ENCODE measurements around the gene KCNMB2. TPM values are rescaled to one million over a fixed set of nuclear protein-coding genes. Genes with fewer than 3 reads are reported as not detected.

The KCNMB2 gene
- total RNA-seq, 4 donors from 2014 or later: not detected

DNA sequence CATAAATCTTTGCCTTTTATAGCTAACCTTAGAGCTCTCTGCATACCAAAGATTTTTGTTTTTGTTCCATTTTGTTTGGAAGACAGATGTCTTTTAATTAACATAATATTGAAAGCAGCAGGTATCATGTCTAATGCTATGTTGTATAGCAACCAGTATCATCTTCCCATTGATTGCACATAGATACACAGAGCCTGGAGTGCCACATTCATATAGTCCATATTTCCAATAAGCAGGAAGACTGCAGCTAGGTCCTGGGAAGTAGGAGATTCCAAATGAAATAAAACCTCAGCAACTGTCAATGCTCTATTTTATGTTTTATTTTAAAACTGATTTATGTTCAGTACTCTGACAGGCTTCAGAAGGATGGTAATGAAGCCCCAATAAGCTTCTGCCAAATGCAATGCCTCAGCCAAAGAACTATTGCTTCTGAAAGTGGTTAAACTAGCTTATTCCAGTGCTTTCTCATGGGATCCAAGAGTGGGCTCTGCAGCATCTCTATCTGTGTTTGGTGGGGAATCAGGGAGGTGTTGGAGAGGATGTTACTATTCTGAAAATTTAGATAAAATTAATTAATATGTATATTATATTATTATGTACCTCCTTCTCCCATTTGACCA, 6.5 kb upstream of the KCNMB2 start:
- H3K36me3 ChIP-seq: no peaks in the 10 kb centered on the region
- H3K9me3 ChIP-seq: peaks cover 0 to 6% (median 0%) of the 10 kb centered on the region in 4 donors
- no peaks in the 10 kb centered on the region for H3K4me1 ChIP-seq
- no peak for TF ChIP-seq EP300 (IDR thresholded peaks at IDR 0.05)
- H3K27me3 ChIP-seq: no peaks in the 10 kb centered on the region
- DNase-seq (ENCODE audit: low spot score in 2 of 2): no peak
- H3K27ac ChIP-seq: no peak overlapping the region
- H3K4me3 ChIP-seq: no peak overlapping the region

DNA sequence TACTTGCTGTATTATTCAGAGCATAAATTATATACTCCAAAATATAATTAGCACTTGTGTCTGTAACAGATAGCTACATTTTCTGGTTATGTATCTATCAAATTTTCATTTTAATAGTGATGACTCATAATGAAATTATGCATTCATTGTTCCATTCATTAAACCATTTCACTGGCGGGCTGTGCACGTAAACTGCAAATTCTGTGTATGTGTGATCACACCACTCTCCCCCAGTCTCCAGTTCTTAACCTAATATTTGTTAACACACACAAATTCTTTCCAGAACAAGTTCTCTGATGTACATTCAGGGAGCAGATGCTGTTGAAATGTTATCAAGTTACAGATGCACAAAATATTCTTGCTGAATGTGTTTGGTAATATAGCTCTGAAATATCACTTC, 3.8 kb upstream of the KCNMB2 start:
- Histone ChIP-seq H3K36me3 (no peaks in the 10 kb centered on the region), H3K4me1 (peaks cover 0 to 10% (median 4%) of the 10 kb centered on the region in 4 donors), H3K27ac (no peak overlapping the region), H3K4me3 (no peak overlapping the region), H3K27me3 (peaks cover 0 to 11% of the 10 kb centered on the region in 2 donors), H3K9me3 (peaks cover 0 to 6% (median 0%) of the 10 kb centered on the region in 4 donors)
- TF ChIP-seq POLR2A (IDR thresholded peaks at IDR 0.05) (no peak), EP300 (IDR thresholded peaks at IDR 0.05) (no peak)
- TF ChIP-seq, protein P1, sequence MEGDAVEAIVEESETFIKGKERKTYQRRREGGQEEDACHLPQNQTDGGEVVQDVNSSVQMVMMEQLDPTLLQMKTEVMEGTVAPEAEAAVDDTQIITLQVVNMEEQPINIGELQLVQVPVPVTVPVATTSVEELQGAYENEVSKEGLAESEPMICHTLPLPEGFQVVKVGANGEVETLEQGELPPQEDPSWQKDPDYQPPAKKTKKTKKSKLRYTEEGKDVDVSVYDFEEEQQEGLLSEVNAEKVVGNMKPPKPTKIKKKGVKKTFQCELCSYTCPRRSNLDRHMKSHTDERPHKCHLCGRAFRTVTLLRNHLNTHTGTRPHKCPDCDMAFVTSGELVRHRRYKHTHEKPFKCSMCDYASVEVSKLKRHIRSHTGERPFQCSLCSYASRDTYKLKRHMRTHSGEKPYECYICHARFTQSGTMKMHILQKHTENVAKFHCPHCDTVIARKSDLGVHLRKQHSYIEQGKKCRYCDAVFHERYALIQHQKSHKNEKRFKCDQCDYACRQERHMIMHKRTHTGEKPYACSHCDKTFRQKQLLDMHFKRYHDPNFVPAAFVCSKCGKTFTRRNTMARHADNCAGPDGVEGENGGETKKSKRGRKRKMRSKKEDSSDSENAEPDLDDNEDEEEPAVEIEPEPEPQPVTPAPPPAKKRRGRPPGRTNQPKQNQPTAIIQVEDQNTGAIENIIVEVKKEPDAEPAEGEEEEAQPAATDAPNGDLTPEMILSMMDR (IDR thresholded peaks at IDR 0.05): no peak
- no peak for DNase-seq (ENCODE audit: low spot score in 2 of 2)
- WGBS, 2 donors: 33 to 34% methylated on average over 2 of the region's 2 CpGs

DNA sequence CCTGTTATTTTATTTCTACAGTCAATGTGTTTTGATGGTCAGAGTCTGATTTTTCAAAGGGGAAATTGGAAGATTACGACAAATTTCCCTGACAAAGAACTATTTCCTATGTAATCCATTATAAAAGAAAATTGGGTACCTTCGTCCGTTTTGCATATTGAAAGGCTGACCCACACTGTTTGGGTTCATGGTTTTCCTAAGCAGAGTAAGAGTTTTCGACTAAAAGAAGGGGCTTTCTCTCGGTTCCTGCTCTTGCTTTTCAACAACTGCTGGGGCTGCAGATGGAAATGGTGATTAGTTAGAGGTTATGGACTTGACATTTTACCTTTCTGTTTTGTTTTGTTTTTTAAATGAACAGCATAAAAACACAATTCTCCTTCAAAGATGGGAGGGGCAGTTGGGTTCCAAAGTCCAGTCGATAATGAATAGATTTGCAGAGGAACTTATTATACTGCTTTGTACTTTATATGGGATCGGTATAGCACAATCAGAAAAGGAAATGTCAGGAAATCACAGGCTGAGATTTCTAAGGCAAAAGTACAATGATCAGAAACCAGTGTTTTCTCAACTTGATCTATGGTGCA, 978 bp downstream of the KCNMB2 start:
- no peak overlapping the region for H3K27ac ChIP-seq
- no peak for TF ChIP-seq EP300 (IDR thresholded peaks at IDR 0.05)
- TF ChIP-seq, protein P1 (IDR thresholded peaks at IDR 0.05): no peak
- no peak for TF ChIP-seq POLR2A (IDR thresholded peaks at IDR 0.05)
- no peak for DNase-seq (ENCODE audit: low spot score in 2 of 2)
- H3K4me1 ChIP-seq: peaks cover 0 to 10% (median 4%) of the 10 kb centered on the region in 4 donors
- 12 to 16% methylated on average over 7 of the region's 7 CpGs for WGBS, 2 donors
- H3K9me3 ChIP-seq: no peaks in the 10 kb centered on the region
- peaks cover 0 to 11% of the 10 kb centered on the region in 2 donors for H3K27me3 ChIP-seq
- peak overlapping the region in 3 of 4 donors; percentile 28 to 40 (median 36) for H3K4me3 ChIP-seq
- H3K36me3 ChIP-seq: no peaks in the 10 kb centered on the region

DNA sequence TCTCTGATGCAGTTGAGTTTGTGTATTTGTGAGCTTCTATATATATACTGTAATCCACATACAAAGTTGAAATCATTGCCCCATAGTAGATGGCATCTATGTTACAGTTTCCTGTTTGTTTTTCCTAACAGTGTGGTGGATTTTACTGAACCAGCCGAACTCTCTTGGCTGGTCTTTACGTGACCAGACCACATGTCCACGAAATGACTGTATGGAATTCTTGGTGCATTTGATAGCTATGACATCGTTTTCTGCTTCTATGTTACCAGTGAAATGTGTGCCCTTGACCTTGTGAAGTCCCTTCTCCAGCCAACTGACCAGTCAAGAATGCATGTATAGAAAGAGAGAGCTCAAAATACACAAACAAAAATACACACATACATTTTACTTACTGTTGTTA, 1.8 kb downstream of the KCNMB2 start:
- TF ChIP-seq EP300 (IDR thresholded peaks at IDR 0.05): no peak
- TF ChIP-seq POLR2A (IDR thresholded peaks at IDR 0.05): no peak
- TF ChIP-seq, protein P1 (IDR thresholded peaks at IDR 0.05): no peak
- Histone ChIP-seq H3K27ac (no peak overlapping the region), H3K27me3 (peaks cover 0 to 11% of the 10 kb centered on the region in 2 donors), H3K4me3 (no peak overlapping the region), H3K4me1 (peaks cover 0 to 10% (median 4%) of the 10 kb centered on the region in 4 donors), H3K9me3 (no peaks in the 10 kb centered on the region), H3K36me3 (no peaks in the 10 kb centered on the region)
- no peak for DNase-seq (ENCODE audit: low spot score in 2 of 2)
- WGBS, 2 donors: 41 to 48% methylated on average over 4 of the region's 4 CpGs

DNA sequence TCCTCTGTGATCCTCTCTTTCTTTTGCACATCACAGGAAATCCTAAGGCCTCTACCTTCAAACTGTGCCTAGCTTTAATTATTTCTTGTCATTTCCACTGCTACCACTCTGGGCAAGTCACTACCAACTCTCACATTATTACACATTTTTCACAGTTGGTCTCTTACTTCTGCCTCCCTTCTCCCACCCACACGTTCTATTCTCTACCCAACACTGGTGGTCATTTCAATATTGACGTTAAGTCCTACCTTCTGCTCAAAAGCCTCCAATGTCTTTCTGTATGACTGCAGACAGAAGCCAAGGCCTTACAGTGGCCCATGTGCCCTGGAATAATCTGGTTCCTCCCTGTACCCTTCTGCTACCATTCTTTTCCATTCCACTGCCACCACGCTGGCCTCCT, 3.9 kb downstream of the KCNMB2 start:
- DNase-seq (ENCODE audit: low spot score in 2 of 2): no peak
- no peaks in the 10 kb centered on the region for H3K36me3 ChIP-seq
- WGBS, 2 donors: 89% methylated on average over 3 of the region's 3 CpGs
- TF ChIP-seq, protein P1 (IDR thresholded peaks at IDR 0.05): no peak
- TF ChIP-seq POLR2A (IDR thresholded peaks at IDR 0.05): no peak
- TF ChIP-seq EP300 (IDR thresholded peaks at IDR 0.05): no peak
- H3K9me3 ChIP-seq: no peaks in the 10 kb centered on the region
- no peak overlapping the region for H3K4me3 ChIP-seq
- peaks cover 0 to 10% (median 4%) of the 10 kb centered on the region in 4 donors for H3K4me1 ChIP-seq
- no peak overlapping the region for H3K27ac ChIP-seq
- H3K27me3 ChIP-seq: peaks cover 0 to 11% of the 10 kb centered on the region in 2 donors

Data from tibial nerve (tissue), 4 donors.